WTC11 (cell line): ENCODE measurements around the gene ZC2HC1C. TPM values are rescaled to one million over a fixed set of nuclear protein-coding genes. Genes with fewer than 3 reads are reported as not detected.

Experiments
- ATAC-seq: fragments of 200-7000 bp; cut with Tn5 transposase; 2 replicates; pipeline ENCODE4 v1.10.0; 2021; ENCODE audit warnings: mild to moderate bottlenecking, moderate library complexity
- CTCF ChIA-PET: fragments of 300-600 bp; sonication (Branson Sonifier 250); formaldehyde crosslinking; loops from one replicate; lab custom pipeline; 2021; ENCODE audit warnings: antibody characterized with exemption; lab: Charles Lee
- POLR2A ChIA-PET: fragments of 350-600 bp; sonication (Branson Sonifier 250); formaldehyde crosslinking; loops from one replicate; lab custom pipeline; 2021; ENCODE audit warnings: antibody characterized with exemption; lab: Charles Lee
- DNase-seq: peaks from one replicate; pipeline ENCODE4 v3.0.0; 2021; ENCODE audit warnings: low spot score
- H3K27ac Mint-ChIP-seq: 2 replicates; pipeline ENCODE4 v1.8.0; 2021; ENCODE audit warnings: mixed read lengths
- H3K27me3 Mint-ChIP-seq: 2 replicates; pipeline ENCODE4 v1.8.0; 2021; ENCODE audit warnings: low read depth, mild to moderate bottlenecking, moderate library complexity, mixed read lengths
- H3K36me3 Mint-ChIP-seq: 2 replicates; pipeline ENCODE4 v1.8.0; 2021; ENCODE audit warnings: mixed read lengths
- H3K4me1 Mint-ChIP-seq: 2 replicates; pipeline ENCODE4 v1.8.0; 2022; ENCODE audit warnings: mixed read lengths
- H3K4me3 Mint-ChIP-seq: 2 replicates; pipeline ENCODE4 v1.8.0; 2021; ENCODE audit warnings: mild to moderate bottlenecking, moderate library complexity, mixed read lengths
- H3K9me3 Mint-ChIP-seq: 2 replicates; pipeline ENCODE4 v1.8.0; 2021; ENCODE audit warnings: mixed read lengths
- AR ChIP-seq: fragments of 250-450 bp; sonication (Bioruptor Pico); IDR thresholded peaks from 2 replicates; pipeline ENCODE4 v1.9.0; 2021; ENCODE audit warnings: mild to moderate bottlenecking
- ATF3 ChIP-seq: sonication (generic); formaldehyde crosslinking; conservative IDR thresholded peaks from 2 replicates; pipeline ENCODE4 v1.8.1; 2022; ENCODE audit warnings: mild to moderate bottlenecking, missing genetic modification reagents
- CBFB ChIP-seq: sonication (generic); formaldehyde crosslinking; IDR thresholded peaks from 2 replicates; pipeline ENCODE4 v1.8.1; 2022; ENCODE audit warnings: mild to moderate bottlenecking, low read depth, missing genetic modification reagents
- GRHL2 ChIP-seq: fragments of 250-450 bp; sonication (Bioruptor Pico); IDR thresholded peaks from 2 replicates; pipeline ENCODE4 v1.8.0; 2022; ENCODE audit warnings: mild to moderate bottlenecking, moderate library complexity; ENCODE audit not compliant: insufficient replicate concordance, severe bottlenecking
- GTF2I ChIP-seq: fragments of 250-450 bp; sonication (Bioruptor Pico); conservative IDR thresholded peaks from 2 replicates; pipeline ENCODE4 v1.4.0; 2021; ENCODE audit warnings: mild to moderate bottlenecking
- MXD4 ChIP-seq: fragments of 250-450 bp; sonication (Bioruptor Pico); IDR thresholded peaks from 2 replicates; pipeline ENCODE4 v1.8.0; 2021; ENCODE audit warnings: mild to moderate bottlenecking, moderate library complexity, borderline replicate concordance
- SMAD4 ChIP-seq: sonication (generic); formaldehyde crosslinking; IDR thresholded peaks from 2 replicates; pipeline ENCODE4 v1.8.0; 2022; ENCODE audit warnings: mild to moderate bottlenecking, missing genetic modification reagents
- STAT6 ChIP-seq: sonication (generic); formaldehyde crosslinking; conservative IDR thresholded peaks from 2 replicates; pipeline ENCODE4 v1.8.1; 2023; ENCODE audit warnings: mild to moderate bottlenecking, low read depth, missing genetic modification reagents, moderate library complexity
- TCF7 ChIP-seq: sonication (generic); formaldehyde crosslinking; IDR thresholded peaks from 2 replicates; pipeline ENCODE4 v1.8.0; 2022; ENCODE audit warnings: mild to moderate bottlenecking, low read depth, missing genetic modification reagents, moderate library complexity
- TEAD4 ChIP-seq: sonication (generic); formaldehyde crosslinking; IDR thresholded peaks from 2 replicates; pipeline ENCODE4 v1.8.0; 2022; ENCODE audit warnings: mild to moderate bottlenecking, missing genetic modification reagents
- ZMAT4 ChIP-seq: fragments of 250-450 bp; sonication (Bioruptor Pico); IDR thresholded peaks from 2 replicates; pipeline ENCODE4 v1.9.0; 2021; ENCODE audit warnings: mild to moderate bottlenecking
- ZNF138 ChIP-seq: sonication (generic); formaldehyde crosslinking; conservative IDR thresholded peaks from 2 replicates; pipeline ENCODE4 v1.8.1; 2022; ENCODE audit warnings: mild to moderate bottlenecking, moderate library complexity, missing genetic modification reagents
- ZNF232 ChIP-seq: sonication (generic); formaldehyde crosslinking; IDR thresholded peaks from 2 replicates; pipeline ENCODE4 v1.8.0; 2022; ENCODE audit warnings: mild to moderate bottlenecking, missing genetic modification reagents
- total RNA-seq: library from RNA; stranded (reverse); gene quantifications from 3 replicates; pipeline ENCODE4 v1.2.3, GENCODE V29; 2021
- TF ChIP-seq, protein P1 (sequence below): sonication (generic); formaldehyde crosslinking; IDR thresholded peaks from 2 replicates; pipeline ENCODE4 v1.8.1; 2022; ENCODE audit warnings: mild to moderate bottlenecking, moderate library complexity, missing genetic modification reagents
- TF ChIP-seq, protein P2 (sequence below): sonication (generic); formaldehyde crosslinking; IDR thresholded peaks from 2 replicates; pipeline ENCODE4 v1.8.0; 2022; ENCODE audit warnings: mild to moderate bottlenecking, missing genetic modification reagents
- TF ChIP-seq, protein P3 (sequence below): sonication (generic); formaldehyde crosslinking; IDR thresholded peaks from 2 replicates; pipeline ENCODE4 v1.8.0; 2022; ENCODE audit warnings: missing genetic modification reagents
- TF ChIP-seq, protein P4 (sequence below): sonication (generic); formaldehyde crosslinking; IDR thresholded peaks from 2 replicates; pipeline ENCODE4 v1.8.1; 2023; ENCODE audit warnings: mild to moderate bottlenecking, moderate library complexity, missing genetic modification reagents
- TF ChIP-seq, protein P5 (sequence below): sonication (generic); formaldehyde crosslinking; IDR thresholded peaks from 2 replicates; pipeline ENCODE4 v1.8.0; 2023; ENCODE audit warnings: mild to moderate bottlenecking, missing genetic modification reagents

The ZC2HC1C gene
- total RNA-seq, 1 experiment from 2014 or later, result 1.6 TPM

DNA sequence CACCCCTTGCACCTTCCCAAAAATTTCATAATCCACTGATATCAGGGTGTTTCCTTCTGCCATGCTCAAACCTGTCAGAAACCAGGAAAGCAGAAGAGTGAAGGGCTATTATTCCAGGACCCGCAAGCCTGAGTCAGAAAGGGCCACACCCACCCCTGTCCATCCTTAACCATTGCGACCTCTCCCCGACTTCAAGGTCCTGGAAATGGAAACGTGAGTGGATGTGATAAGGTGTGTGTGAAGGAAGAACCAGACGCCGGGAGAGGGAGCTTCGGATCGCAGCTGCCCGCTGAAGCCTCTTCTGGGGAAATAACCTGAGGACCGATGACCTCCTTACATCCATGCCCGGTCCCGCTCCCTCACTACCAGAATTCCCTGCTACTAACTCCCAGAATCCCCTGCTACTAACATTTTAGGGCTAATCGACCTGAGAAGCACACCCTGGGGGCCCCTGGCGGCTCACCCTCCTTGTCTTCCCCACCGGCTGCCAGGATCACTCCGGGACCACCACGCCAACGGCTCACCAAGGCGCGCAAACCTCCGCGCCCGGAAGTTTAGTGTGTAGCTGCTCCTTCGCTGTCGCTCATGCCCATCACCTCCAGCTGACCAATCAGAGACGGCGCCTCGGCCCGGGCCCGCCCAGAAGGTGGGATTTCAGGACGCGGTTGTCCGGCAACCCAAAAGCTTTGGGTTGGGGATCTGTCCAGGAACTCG is 5.8 kb upstream of the ZC2HC1C start, which contains the start of gene ACYP1 (continued):
- TF ChIP-seq AR (CRISPR knock-in tag), result no peak
- TF ChIP-seq GRHL2 (CRISPR knock-in tag), result no peak
- TF ChIP-seq, protein P1, sequence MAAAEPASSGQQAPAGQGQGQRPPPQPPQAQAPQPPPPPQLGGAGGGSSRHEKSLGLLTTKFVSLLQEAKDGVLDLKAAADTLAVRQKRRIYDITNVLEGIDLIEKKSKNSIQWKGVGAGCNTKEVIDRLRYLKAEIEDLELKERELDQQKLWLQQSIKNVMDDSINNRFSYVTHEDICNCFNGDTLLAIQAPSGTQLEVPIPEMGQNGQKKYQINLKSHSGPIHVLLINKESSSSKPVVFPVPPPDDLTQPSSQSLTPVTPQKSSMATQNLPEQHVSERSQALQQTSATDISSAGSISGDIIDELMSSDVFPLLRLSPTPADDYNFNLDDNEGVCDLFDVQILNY (CRISPR knock-in tag), result peak; percentile 75
- TF ChIP-seq TCF7, result no peak
- TF ChIP-seq, protein P2, sequence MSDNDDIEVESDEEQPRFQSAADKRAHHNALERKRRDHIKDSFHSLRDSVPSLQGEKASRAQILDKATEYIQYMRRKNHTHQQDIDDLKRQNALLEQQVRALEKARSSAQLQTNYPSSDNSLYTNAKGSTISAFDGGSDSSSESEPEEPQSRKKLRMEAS (CRISPR knock-in tag), result peak; percentile 49; the same call in 1 of the 2 replicates
- TF ChIP-seq, protein P3, sequence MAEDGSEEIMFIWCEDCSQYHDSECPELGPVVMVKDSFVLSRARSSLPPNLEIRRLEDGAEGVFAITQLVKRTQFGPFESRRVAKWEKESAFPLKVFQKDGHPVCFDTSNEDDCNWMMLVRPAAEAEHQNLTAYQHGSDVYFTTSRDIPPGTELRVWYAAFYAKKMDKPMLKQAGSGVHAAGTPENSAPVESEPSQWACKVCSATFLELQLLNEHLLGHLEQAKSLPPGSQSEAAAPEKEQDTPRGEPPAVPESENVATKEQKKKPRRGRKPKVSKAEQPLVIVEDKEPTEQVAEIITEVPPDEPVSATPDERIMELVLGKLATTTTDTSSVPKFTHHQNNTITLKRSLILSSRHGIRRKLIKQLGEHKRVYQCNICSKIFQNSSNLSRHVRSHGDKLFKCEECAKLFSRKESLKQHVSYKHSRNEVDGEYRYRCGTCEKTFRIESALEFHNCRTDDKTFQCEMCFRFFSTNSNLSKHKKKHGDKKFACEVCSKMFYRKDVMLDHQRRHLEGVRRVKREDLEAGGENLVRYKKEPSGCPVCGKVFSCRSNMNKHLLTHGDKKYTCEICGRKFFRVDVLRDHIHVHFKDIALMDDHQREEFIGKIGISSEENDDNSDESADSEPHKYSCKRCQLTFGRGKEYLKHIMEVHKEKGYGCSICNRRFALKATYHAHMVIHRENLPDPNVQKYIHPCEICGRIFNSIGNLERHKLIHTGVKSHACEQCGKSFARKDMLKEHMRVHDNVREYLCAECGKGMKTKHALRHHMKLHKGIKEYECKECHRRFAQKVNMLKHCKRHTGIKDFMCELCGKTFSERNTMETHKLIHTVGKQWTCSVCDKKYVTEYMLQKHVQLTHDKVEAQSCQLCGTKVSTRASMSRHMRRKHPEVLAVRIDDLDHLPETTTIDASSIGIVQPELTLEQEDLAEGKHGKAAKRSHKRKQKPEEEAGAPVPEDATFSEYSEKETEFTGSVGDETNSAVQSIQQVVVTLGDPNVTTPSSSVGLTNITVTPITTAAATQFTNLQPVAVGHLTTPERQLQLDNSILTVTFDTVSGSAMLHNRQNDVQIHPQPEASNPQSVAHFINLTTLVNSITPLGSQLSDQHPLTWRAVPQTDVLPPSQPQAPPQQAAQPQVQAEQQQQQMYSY (CRISPR knock-in tag), result peak; percentile 80
- TF ChIP-seq, protein P4, sequence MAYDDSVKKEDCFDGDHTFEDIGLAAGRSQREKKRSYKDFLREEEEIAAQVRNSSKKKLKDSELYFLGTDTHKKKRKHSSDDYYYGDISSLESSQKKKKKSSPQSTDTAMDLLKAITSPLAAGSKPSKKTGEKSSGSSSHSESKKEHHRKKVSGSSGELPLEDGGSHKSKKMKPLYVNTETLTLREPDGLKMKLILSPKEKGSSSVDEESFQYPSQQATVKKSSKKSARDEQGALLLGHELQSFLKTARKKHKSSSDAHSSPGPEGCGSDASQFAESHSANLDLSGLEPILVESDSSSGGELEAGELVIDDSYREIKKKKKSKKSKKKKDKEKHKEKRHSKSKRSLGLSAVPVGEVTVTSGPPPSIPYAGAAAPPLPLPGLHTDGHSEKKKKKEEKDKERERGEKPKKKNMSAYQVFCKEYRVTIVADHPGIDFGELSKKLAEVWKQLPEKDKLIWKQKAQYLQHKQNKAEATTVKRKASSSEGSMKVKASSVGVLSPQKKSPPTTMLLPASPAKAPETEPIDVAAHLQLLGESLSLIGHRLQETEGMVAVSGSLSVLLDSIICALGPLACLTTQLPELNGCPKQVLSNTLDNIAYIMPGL (CRISPR knock-in tag), result 0 out of 2 replicates have a peak, but pooled peaks have one; percentile 34
- no peak for TF ChIP-seq SMAD4 (CRISPR knock-in tag)
- TF ChIP-seq, all 79 proteins: peak for 8

GRCh38 chr14:75064205-75064567 is 5.3 kb upstream of the ZC2HC1C start:
- ATAC-seq (no peak), DNase-seq (no peak)
- Mint-ChIP-seq H3K9me3 (peaks cover 18% of the 10 kb centered on the region), H3K27ac (peak overlapping the region; percentile 79), H3K27me3 (no peaks in the 10 kb centered on the region), H3K4me1 (peaks cover 12% of the 10 kb centered on the region), H3K4me3 (peak overlapping the region; percentile 96), H3K36me3 (peaks cover 24% of the 10 kb centered on the region)
- ChIA-PET CTCF (interaction anchor here (0.5 to 3.1 kb wide), 17 partner anchors 12 to 513 kb away, joined by 3 to 29 read pairs (median 5); partner anchors contain the start of genes EIF2B2 and RPS6KL1), POLR2A (interaction anchor here (0.6 to 1.5 kb wide), 2 partner anchors 16 to 230 kb away, joined by 5 read pairs; no protein-coding TSS in a partner anchor)
- TF ChIP-seq CBFB (CRISPR knock-in tag), result no peak
- TF ChIP-seq TEAD4 (CRISPR knock-in tag), result no peak
- TF ChIP-seq, protein P5, sequence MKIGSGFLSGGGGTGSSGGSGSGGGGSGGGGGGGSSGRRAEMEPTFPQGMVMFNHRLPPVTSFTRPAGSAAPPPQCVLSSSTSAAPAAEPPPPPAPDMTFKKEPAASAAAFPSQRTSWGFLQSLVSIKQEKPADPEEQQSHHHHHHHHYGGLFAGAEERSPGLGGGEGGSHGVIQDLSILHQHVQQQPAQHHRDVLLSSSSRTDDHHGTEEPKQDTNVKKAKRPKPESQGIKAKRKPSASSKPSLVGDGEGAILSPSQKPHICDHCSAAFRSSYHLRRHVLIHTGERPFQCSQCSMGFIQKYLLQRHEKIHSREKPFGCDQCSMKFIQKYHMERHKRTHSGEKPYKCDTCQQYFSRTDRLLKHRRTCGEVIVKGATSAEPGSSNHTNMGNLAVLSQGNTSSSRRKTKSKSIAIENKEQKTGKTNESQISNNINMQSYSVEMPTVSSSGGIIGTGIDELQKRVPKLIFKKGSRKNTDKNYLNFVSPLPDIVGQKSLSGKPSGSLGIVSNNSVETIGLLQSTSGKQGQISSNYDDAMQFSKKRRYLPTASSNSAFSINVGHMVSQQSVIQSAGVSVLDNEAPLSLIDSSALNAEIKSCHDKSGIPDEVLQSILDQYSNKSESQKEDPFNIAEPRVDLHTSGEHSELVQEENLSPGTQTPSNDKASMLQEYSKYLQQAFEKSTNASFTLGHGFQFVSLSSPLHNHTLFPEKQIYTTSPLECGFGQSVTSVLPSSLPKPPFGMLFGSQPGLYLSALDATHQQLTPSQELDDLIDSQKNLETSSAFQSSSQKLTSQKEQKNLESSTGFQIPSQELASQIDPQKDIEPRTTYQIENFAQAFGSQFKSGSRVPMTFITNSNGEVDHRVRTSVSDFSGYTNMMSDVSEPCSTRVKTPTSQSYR (CRISPR knock-in tag), result no peak
- TF ChIP-seq MXD4 (CRISPR knock-in tag), result no peak
- no peak for TF ChIP-seq ATF3 (CRISPR knock-in tag)
- TF ChIP-seq STAT6 (CRISPR knock-in tag), result no peak
- no peak for TF ChIP-seq ZNF138 (CRISPR knock-in tag)
- no peak for TF ChIP-seq ZNF232 (CRISPR knock-in tag)
- TF ChIP-seq GTF2I (CRISPR knock-in tag), result no peak
- no peak for TF ChIP-seq GRHL2 (CRISPR knock-in tag)
- TF ChIP-seq ZMAT4, result no peak
